NCI-H510A (cell line): ENCODE results near the gene ITGB1.

Experiments
- DNase-seq: peaks from one replicate; lab custom pipeline; 2025; lab: John Stamatoyannopoulos, UW

Gene ITGB1

GRCh38 chr10:32955299-32955772 is 2.7 kb downstream of the ITGB1 start:
- no peak for DNase-seq

- no peak for DNase-seq
Measured at GRCh38 chr10:32954545-32955298, 3.3 kb downstream of the ITGB1 start.

DNA sequence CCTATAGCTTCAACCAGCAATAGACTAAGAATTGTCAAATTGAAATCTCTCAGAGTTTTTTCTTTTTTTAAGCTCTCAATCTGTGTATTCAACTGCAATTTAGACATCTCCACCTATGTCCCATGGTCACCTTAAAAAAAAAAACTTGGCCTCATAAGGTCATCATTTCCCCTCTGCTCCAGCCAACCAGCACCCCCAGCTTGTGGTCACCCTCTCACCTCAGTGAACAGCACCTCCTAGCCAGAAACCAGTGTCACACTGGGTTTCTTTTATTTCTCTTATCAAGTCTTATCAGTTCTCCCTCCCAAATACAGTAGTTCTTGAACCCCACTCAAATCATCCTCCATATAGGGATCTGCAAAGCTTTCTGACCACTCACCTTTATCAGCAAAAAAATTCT is 4.0 kb downstream of the ITGB1 start:
- DNase-seq = no peak

GRCh38 chr10:32953277-32953927 is 4.6 kb downstream of the ITGB1 start:
- no peak for DNase-seq

DNA sequence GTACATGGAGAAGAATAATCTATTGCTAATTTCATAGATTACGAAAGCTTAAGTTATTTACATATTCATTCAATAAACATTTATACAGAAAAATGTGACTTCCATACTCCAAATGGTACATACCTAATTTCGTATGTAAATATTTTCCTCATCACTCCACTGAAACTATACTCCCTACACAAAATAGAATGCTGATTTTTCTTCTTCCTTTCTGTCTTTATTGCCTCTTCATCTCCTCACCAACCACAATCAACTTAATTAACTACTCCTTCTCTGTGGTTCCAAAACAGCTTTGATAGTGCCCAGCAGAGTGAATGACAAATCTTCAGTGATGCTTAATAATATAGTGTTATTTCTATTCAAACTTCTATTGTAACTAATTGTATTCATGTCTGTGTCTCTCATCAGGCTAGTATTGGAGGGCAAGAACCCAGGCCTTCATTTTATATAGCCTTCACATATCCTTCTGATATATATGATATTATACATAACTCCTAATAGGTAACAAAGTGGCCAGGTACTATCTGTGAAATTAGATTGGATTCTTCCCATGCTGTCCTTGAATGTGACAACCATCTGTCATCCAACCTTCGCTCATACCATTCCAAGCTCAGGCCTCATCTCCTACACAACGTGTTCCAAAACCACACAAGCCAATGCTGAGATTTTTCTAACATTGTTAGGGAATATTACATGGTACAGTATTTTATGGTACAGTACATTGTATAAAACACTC is 5.3 kb downstream of the ITGB1 start:
- no peak for DNase-seq

- DNase-seq = no peak
Measured at GRCh38 chr10:32952094-32952493, 5.9 kb downstream of the ITGB1 start.

DNA sequence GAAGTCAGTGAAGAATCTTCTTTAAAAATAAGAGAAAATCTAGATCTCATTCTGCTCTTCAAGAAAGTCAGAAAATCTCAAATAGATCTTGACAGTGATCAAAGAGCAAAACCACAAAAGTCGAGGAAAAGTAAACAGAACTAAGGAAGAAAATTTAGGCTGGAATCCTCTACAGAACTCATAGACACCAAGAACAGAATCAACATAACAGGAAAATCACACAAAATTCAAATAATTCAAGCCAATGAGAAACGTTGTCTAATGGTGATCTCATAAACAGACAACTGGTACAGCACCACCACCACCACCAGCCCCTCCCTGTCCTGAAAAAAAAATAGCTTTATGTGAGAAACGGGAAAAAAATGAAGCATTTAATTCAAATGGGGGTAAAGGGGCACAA is 6.9 kb downstream of the ITGB1 start:
- no peak for DNase-seq

- DNase-seq = no peak
Measured at GRCh38 chr10:32950591-32951108, 7.4 kb downstream of the ITGB1 start.

- DNase-seq = no peak
Measured at GRCh38 chr10:32949221-32949678, 8.8 kb downstream of the ITGB1 start.

DNA sequence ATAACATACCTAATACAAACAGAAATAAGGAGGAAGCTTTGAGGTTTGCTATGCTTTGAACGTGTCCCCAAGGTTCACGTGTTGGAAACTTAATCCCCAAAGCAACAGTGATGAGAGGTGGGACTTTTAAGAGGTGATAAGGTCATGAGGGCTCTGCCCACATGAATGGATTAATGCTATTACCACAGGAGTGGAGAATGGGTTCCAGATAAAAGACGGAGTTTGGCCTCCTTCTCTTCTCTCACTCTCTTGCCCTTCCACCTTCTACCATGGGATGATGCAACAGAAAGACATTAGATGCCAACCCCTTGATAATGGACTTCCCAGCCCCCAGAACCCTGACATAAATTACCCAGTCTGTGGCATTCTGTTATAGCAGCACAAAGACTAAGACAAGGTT is 9.6 kb downstream of the ITGB1 start:
- DNase-seq = no peak

DNA sequence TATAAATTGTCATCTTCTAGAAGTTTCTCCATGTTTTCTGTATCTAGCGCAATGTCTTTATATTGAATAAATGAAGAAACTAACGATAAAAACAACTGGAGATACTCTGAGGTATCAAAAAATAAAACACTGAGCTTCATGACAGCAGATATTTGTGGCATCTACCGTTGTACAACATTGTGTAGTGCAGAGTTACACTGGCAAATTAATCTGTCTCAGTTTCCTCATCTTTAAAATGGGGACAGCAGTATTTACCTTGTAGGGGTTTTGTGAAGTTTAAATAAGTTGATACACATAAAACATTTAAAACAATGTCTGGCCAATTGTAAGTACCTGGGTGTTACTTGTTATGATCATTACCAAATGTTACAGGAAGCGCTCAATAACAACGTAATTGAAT is 10.4 kb downstream of the ITGB1 start:
- DNase-seq = no peak

GRCh38 chr10:32946108-32946507 is 11.9 kb downstream of the ITGB1 start:
- no peak for DNase-seq

DNA sequence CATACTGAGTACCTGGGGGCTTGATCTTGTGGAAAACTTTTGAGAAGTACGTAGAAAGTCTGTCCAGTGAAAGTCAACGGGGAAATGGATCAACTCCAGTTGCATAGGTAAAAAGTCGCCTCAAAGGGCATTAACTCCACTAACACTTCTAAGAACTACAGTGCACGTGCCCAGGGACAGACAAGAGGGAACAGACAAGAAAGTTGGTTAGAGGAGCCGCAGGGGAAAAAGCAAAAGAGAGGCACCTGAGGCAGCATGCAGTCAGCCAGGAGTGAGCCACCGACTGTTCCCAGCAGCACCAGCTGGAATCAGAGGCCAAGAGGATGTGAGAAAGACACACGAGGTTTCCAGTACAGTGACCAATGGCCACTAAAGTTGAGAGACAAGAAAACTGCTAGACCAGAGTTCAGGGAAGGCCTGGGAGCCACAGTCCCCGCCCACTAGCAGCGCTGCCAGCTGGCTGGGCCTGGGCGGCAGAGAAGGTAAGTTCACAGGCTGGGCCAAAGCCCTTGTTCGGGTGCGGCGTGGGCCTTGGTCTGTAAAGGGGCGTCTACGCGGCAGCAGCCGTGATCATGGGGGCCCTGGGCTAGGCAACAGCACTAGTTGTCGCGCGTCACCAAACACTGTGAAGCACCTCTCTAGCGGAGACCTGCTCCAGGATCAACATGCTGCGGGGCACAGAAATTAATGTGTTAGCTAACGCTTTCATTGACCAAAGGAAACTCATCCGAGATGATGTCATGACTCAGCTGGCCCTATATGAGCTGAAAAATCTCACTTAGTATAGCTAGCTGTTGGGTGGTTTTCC is 14.0 kb downstream of the ITGB1 start:
- no peak for DNase-seq

- no peak for DNase-seq
Measured at GRCh38 chr10:32943395-32943794, 14.6 kb downstream of the ITGB1 start.

GRCh38 chr10:32942081-32942480 is 15.9 kb downstream of the ITGB1 start:
- no peak for DNase-seq

DNA sequence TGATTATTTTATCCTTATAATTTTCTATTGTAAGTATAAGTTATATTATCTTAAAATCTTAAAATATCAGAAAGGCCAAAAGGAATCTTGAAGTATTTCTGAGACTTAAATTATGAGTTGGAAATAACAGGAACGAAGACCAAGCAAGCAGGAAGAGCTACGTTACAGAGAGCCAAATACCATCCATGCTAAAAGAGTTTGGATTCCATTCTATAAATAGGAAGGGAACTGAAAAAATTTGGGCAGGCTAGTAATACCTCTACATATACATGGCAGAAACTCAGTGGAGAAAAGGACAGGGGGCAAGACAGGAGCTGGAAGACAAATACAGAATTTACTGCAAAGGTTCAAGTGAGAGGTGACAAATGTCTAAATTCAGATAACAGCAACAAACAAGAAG is 16.7 kb downstream of the ITGB1 start:
- DNase-seq = no peak

DNA sequence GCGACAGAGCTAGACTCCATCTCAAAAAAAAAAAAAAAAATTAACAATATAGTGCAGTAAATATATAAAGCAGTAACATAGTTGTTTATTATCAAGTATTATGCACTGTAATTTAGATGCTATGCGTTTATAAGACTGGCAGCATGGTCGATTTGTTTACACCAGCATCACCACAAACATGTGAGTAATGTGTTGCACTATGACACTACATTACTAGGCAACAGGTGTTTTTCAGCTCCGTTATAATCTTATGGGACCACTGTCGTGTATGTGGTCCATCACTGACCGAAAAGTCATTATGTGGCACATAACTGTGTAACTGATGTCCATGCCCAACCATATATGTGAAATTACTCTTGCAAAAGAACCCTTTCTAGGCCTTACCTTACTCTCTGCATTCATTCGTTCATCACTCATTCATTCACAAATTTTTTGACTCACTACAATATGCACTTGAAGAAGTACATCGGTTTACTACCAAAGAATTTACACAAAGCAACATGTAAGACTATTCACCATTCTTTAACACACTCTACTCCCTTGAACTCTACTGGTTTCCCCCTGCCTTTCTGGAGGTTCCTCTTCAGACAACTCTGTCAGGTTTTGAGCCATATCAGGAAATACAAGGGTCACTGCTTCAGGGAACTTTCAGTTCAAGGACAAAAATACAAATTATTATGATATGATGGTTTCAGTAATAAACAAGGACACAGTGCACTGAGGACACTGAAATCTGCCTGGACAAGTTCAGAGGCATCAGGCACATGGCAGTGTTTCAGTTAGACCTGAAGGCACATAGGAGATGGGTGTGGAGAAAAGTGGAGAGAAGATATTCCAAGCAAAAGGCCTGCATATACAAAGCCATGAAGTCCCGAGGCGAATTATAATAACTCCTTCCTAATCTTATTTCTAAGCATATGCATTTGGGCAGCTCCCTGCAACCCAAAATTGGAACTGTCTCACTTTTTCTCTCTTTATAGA is 17.4 kb downstream of the ITGB1 start:
- DNase-seq = no peak

- no peak for DNase-seq
Measured at GRCh38 chr10:32939296-32940111, 18.5 kb downstream of the ITGB1 start.

DNA sequence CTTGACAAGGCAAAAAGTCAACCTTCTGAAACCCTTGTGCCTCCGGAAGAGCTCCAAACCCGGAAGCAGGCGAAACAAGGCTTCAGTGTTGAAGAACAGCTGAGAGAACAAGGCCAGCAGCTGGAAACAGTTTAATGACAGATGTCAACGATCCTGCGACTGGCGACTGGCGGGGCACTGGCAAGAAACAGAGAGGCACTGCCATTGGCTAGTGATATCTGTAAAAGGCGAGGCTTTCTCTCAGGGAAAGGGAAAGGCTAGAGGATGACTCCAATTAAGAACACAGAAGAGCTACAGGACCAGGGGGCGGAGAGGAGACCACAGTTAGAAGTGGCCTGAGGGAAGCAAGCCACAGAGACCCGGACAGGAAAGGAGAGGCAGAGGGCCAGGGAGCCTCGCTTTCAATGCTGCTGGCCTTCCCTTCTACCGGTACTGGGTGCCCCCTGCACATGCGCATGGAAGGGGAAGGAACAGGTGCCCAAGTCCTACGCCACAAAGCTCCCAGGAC is 19.4 kb downstream of the ITGB1 start:
- DNase-seq = peak; percentile 40
